Tibial artery (tissue), 4 donors: ENCODE data around the gene ZNF341.

Experiments used
- DNase-seq, 2 donors: peaks; one replicate each; pipeline ENCODE4 v3.0.0-alpha.2; 2019
- H3K27ac ChIP-seq, 2 donors: fragments of 200-600 bp; sonication (generic) in 1 of 2; 1 replicate in 1 of 2; 2 replicates in 1 of 2; pipeline ENCODE4 v1.5.1; 2018 to 2019; ENCODE audit warnings: mild to moderate bottlenecking in 1 of 2
- H3K27me3 ChIP-seq, 2 donors: fragments of 200-600 bp; sonication (generic) in 1 of 2; one replicate each; pipeline versions ENCODE4 v1.5.1 to v1.6.0; 2016 to 2019
- H3K36me3 ChIP-seq, 3 donors: fragments of 200-600 bp; sonication (generic) in 2 of 3; one replicate each; pipeline ENCODE4 v1.5.1; 2016 to 2019; ENCODE audit warnings: mild to moderate bottlenecking in 2 of 3
- H3K4me1 ChIP-seq, 4 donors: fragments of 200-600 bp; sonication (generic) in 2 of 4; 1 replicate in 3 of 4; 2 replicates in 1 of 4; pipeline ENCODE4 v1.5.1; 2016 to 2019
- H3K4me3 ChIP-seq, 2 donors: fragments of 200-600 bp; sonication (generic) in 1 of 2; 1 replicate in 1 of 2; 2 replicates in 1 of 2; pipeline ENCODE4 v1.5.1; 2018 to 2019; ENCODE audit warnings: mild to moderate bottlenecking in 2 of 2
- H3K9me3 ChIP-seq, 3 donors: fragments of 200-600 bp; sonication (generic) in 1 of 3; one replicate each; pipeline ENCODE4 v1.5.1; 2016 to 2019
- CTCF ChIP-seq, 2 experiments: fragments of 200-600 bp in 1 of 2; fragments of 450-650 bp in 1 of 2; IDR thresholded peaks; one replicate each; pipeline ENCODE4 v1.5.1; 2017 to 2019; ENCODE audit warnings: antibody characterized with exemption in 2 of 2, mild to moderate bottlenecking in 1 of 2, moderate library complexity in 1 of 2
- intact Hi-C: fragments of 100-400 bp; cut with DNase I; formaldehyde crosslinking; loops from one replicate; pipeline ENCODE4 v1.15.0; 2023; ENCODE audit warnings: low total_unique reads

The ZNF341 gene

GRCh38 chr20:33689973-33690372 is 41.8 kb upstream of the ZNF341 start:
- Histone ChIP-seq H3K27me3 (no peaks in the 10 kb centered on the region), H3K4me3 (no peak overlapping the region), H3K4me1 (peaks cover 0 to 31% (median 22%) of the 10 kb centered on the region in 4 donors), H3K9me3 (no peaks in the 10 kb centered on the region), H3K36me3 (no peaks in the 10 kb centered on the region), H3K27ac (no peak overlapping the region)
- no peak for DNase-seq
- TF ChIP-seq CTCF (IDR thresholded peaks at IDR 0.05) = no peak
- intact Hi-C loops = loop anchor here (10.0 kb wide), 1 partner anchor 45 kb away; the partner anchor contains the start of gene ZNF341

GRCh38 chr20:33693289-33693688 is 38.5 kb upstream of the ZNF341 start:
- Histone ChIP-seq H3K27ac (peak overlapping the region; percentile 72 to 74), H3K27me3 (no peaks in the 10 kb centered on the region), H3K4me1 (peaks cover 0 to 26% (median 17%) of the 10 kb centered on the region in 4 donors), H3K4me3 (no peak overlapping the region), H3K9me3 (no peaks in the 10 kb centered on the region), H3K36me3 (no peaks in the 10 kb centered on the region)
- intact Hi-C loops = no loop called here
- no peak for TF ChIP-seq CTCF (IDR thresholded peaks at IDR 0.05)
- no peak for DNase-seq

GRCh38 chr20:33693741-33694638 is 37.8 kb upstream of the ZNF341 start:
- Histone ChIP-seq H3K27me3 (no peaks in the 10 kb centered on the region), H3K9me3 (no peaks in the 10 kb centered on the region), H3K4me3 (no peak overlapping the region), H3K4me1 (peaks cover 0 to 26% (median 17%) of the 10 kb centered on the region in 4 donors), H3K27ac (peak overlapping the region; percentile 72 to 74), H3K36me3 (no peaks in the 10 kb centered on the region)
- peak in 1 of 2 donors; percentile 78 for DNase-seq
- intact Hi-C loops = no loop called here
- no peak for TF ChIP-seq CTCF (IDR thresholded peaks at IDR 0.05)

GRCh38 chr20:33694639-33695012 is 37.2 kb upstream of the ZNF341 start:
- no peak for DNase-seq
- H3K27me3 ChIP-seq = no peaks in the 10 kb centered on the region
- peak overlapping the region; percentile 72 to 74 for H3K27ac ChIP-seq
- intact Hi-C loops = no loop called here
- H3K4me1 ChIP-seq = peaks cover 0 to 26% (median 17%) of the 10 kb centered on the region in 4 donors
- no peaks in the 10 kb centered on the region for H3K9me3 ChIP-seq
- no peaks in the 10 kb centered on the region for H3K36me3 ChIP-seq
- H3K4me3 ChIP-seq = no peak overlapping the region
- TF ChIP-seq CTCF (IDR thresholded peaks at IDR 0.05) = no peak

GRCh38 chr20:33696448-33696847 is 35.3 kb upstream of the ZNF341 start:
- DNase-seq = no peak
- peaks cover 0 to 26% (median 17%) of the 10 kb centered on the region in 4 donors for H3K4me1 ChIP-seq
- no peak overlapping the region for H3K4me3 ChIP-seq
- no peak overlapping the region for H3K27ac ChIP-seq
- H3K27me3 ChIP-seq = no peaks in the 10 kb centered on the region
- intact Hi-C loops = no loop called here
- no peaks in the 10 kb centered on the region for H3K9me3 ChIP-seq
- TF ChIP-seq CTCF (IDR thresholded peaks at IDR 0.05) = no peak
- H3K36me3 ChIP-seq = no peaks in the 10 kb centered on the region
